ENCODE data around the gene CALD1.

GRCh38 chr7:134947831-134948230, 168.4 kb downstream of the CALD1 start:
- TF ChIP-seq CTCF (IDR thresholded peaks at IDR 0.05; ENCODE audit: borderline replicate concordance, extremely low read depth, low read length, poor library complexity, severe bottlenecking), result no peak
- TF ChIP-seq EZH2 (IDR thresholded peaks at IDR 0.05; ENCODE audit: borderline replicate concordance, low read depth, low read length, severe bottlenecking), result no peak

Data from DND-41 (cell line).